HEK293T (cell line): ENCODE results near the gene TRIM39.

ENCODE experiments used
- BHLHE40 ChIP-seq: fragments of 450-650 bp; IDR thresholded peaks from 2 replicates; pipeline ENCODE4 v1.6.1; 2016; ENCODE audit warnings: mild to moderate bottlenecking, moderate library complexity, borderline replicate concordance
- CTBP1 ChIP-seq: fragments of 450-650 bp; IDR thresholded peaks from 2 replicates; pipeline ENCODE4 v1.6.1; 2016; ENCODE audit warnings: borderline replicate concordance
- ZNF384 ChIP-seq: fragments of 450-650 bp; IDR thresholded peaks from 2 replicates; pipeline ENCODE4 v1.6.1; 2016

GRCh38 chr6:30322527-30323501 is 3.9 kb upstream of the TRIM39 start:
- TF ChIP-seq CTBP1 = no peak
- no peak for TF ChIP-seq BHLHE40
- no peak for TF ChIP-seq ZNF384
